GM12874 (cell line): ENCODE measurements around the gene TBC1D1.

ENCODE experiments used
- TF ChIP-seq, protein P1 (sequence below): IDR thresholded peaks from 2 replicates; pipeline ENCODE4 v1.5.1; 2011; ENCODE audit warnings: low read depth, mild to moderate bottlenecking, control low read depth, low read length, moderate library complexity; ENCODE audit not compliant: insufficient read depth

Gene TBC1D1

DNA sequence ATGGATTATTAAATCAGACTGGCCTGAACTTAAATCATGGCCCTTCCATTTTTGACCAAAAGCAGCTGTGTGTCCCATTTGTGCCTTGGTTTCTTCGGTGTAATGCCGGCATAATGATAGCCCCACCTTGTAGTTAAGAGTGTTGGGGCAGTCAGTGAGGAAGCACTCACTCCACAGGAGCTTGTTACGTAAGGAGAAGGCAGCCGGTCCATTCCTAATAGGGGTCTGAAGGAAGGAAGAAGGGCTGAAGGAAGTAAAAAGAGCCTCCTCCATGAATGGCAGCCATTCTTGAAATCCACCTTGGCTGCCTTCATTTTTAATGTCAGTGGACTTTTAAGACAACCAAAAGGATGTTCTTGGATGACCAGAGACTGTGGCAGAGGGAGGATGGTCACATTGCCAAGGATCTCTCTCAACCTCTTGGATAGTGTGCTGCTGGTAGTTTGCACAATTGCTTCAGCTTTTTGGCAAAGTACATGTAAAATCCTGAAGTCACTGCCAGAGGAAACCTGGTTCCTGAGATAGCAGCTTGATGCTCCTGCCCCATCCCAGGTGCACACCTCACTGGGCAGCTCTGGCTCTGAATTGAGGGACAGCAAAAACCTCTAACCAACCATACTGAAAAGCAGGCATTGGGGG lies 182.8 kb downstream of the TBC1D1 start:
- TF ChIP-seq, protein P1, sequence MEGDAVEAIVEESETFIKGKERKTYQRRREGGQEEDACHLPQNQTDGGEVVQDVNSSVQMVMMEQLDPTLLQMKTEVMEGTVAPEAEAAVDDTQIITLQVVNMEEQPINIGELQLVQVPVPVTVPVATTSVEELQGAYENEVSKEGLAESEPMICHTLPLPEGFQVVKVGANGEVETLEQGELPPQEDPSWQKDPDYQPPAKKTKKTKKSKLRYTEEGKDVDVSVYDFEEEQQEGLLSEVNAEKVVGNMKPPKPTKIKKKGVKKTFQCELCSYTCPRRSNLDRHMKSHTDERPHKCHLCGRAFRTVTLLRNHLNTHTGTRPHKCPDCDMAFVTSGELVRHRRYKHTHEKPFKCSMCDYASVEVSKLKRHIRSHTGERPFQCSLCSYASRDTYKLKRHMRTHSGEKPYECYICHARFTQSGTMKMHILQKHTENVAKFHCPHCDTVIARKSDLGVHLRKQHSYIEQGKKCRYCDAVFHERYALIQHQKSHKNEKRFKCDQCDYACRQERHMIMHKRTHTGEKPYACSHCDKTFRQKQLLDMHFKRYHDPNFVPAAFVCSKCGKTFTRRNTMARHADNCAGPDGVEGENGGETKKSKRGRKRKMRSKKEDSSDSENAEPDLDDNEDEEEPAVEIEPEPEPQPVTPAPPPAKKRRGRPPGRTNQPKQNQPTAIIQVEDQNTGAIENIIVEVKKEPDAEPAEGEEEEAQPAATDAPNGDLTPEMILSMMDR = no peak

DNA sequence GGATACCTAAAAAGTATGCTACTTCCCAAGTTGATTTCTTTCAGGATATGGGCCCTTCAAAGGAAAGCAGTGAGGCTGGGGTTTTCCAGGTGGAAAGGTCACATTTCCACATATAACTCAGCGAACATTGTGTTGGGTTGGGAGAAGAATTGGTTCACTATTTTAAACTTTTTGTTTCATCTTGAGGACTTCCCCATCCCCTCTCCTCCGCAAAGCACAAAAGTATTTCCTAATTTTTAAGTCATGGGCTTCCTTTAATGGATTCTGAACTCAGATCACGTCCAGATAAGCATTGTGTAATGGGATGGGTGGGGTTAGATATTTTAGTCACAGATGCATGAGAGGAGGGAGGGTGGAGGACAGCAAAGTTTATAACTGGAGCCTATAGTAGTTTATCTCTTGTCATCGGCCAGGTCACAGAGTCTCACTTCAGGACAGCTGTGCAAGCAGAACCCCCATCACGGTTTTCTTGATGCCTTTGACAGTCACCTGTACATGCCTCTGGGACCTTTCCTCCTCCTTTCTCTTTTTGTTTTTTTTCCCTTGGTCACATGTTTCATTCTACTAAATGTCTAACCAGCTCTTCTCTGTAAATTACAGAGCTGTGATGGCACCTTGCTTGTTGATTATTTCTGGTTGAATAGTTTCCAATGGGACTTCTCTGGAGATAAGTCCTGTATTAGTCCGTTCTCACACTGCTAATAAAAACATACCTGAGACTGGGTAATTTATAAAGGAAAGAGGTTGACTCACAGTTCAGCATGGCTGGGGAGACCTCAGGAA lies 184.7 kb downstream of the TBC1D1 start:
- TF ChIP-seq, protein P1 = no peak

DNA sequence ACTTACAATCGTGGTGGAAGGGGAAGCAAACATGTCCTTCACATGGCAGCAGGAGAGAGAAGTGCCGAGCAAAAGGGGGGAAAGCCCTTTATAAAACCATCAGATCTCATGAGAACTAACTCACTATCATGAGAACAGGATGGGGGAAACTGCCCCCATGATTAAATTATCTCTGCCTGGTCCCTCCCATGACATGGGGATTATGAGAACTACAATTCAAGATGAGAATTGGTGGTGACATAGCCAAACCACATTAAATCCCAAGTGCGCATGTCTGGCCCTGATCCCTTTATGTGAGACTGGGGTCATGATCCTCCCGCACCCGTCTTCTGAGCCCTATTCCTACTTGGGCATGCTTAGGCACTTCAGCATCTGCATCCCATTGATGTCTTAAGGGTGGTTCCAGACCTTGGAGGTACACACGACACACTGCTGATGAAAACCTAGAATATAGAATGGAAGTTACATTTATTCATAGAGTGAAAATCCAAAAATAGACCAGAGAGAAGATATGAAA lies 185.3 kb downstream of the TBC1D1 start:
- TF ChIP-seq, protein P1 = no peak

DNA sequence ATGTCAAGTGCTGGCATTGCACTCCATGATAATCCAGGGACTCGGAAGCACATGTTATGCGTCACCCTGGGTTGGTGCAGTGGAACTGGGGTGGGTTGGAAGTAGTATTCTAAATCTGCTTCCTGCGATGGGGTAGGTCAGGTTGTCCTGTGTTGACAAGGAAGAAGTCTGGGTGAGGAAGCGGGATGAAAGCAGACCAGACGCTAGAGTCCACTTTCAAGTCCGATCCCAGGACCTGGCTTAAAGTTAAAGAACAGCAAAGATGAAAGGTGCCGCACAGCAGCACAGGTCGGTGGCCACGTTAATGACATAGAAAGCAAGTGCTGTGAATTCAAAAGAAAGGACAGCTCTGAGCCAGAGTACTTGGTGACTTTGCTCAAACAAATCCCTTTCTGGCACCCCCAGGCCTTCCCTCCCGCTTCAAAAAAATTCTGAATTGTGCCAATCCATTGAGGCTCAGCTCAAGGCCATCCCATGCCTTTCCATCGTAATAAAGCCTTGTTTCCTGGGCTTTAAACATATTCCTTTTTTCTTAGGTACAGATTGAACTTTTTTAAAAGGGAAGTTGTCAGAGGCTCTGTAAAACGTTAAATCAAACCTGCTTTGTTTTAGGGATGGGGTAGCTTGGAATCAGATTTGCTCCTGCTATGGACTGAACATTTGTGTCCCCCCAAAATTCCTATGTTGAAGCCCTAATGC lies 187.1 kb downstream of the TBC1D1 start:
- TF ChIP-seq, protein P1 = no peak

DNA sequence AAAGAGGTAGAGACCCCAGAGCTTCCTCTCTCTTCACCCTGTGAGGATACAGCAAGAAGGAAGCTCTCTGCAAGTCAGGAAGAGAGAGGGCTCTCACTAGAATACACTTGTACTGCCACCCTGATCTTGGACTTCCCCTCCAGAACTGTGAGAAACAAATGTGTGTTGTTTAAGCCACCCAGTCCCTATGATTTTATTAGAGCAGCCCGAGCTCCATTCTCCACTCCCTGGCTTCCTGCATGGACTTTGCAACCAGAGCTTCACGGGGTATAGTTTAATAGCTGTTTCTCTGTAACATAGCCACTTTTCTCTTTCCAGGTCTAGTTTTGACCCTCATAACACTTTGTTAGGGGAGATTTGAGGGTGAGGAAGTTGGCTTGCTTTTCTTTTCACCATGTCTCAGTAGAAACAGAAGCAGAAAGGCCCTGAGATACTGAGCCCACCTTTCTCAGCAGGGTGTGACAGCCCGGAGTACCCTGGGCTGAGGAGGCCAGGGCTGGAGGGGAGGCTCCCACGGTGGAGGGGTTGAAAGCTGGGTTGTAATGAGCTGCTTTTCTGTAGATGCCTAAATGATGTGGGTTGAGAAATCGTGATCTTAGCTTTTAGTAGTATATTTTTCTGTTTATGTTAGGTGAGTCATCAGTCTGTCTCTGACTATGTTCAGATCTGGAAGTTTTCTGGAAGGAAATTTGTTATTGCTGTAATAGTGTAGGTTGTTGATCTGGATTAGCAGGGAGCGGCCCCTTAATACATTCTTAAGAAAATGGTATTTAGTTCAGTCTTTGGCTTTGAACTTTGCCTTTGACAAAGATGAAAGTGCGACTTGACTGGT lies 187.9 kb downstream of the TBC1D1 start:
- TF ChIP-seq, protein P1 = no peak

DNA sequence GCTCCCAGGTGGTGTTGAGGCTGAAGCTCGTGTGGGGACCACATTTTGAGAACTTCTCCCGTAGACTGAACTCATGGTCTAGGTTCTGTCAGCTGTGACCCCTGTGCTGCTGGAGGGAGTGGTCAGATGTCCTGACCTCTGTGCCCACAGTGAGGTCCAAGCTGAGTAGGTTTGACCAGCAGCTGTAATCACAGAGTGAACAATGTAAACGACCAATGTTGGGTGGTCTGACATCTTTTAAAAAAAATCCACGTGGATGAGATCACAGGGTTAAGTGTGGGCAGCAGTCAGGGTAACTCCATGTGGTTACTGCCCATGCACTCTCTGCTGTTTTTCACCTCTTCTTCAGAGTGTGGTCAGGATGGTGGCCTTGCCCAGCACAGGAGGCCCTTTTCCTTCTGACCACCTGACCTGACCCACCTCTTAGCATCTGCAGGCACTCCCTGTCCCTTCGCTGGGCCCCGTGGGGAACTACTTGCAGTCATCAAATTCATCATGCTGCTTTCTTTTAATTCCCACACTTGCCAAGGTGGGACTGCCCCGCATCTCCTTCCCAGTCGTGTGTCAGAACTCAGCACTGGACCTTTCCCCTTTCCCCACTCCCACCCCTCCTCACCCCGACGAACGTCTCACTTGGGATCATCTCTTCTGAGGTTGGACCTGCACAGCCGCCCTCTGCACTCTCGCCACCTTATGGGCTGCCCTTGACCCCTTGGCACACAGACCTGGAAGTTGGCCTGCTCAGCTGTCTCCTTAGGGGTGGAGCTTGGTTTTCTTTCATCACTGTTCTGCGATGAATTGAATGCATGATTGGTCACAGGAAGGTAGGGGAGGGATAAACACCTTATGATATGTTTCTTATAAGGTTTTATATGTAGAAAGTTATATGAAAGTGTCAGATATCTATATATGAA lies 189.4 kb downstream of the TBC1D1 start:
- TF ChIP-seq, protein P1 = no peak
